Measurements from ENCODE around the gene FBXO42.

FBXO42 gene

DNA sequence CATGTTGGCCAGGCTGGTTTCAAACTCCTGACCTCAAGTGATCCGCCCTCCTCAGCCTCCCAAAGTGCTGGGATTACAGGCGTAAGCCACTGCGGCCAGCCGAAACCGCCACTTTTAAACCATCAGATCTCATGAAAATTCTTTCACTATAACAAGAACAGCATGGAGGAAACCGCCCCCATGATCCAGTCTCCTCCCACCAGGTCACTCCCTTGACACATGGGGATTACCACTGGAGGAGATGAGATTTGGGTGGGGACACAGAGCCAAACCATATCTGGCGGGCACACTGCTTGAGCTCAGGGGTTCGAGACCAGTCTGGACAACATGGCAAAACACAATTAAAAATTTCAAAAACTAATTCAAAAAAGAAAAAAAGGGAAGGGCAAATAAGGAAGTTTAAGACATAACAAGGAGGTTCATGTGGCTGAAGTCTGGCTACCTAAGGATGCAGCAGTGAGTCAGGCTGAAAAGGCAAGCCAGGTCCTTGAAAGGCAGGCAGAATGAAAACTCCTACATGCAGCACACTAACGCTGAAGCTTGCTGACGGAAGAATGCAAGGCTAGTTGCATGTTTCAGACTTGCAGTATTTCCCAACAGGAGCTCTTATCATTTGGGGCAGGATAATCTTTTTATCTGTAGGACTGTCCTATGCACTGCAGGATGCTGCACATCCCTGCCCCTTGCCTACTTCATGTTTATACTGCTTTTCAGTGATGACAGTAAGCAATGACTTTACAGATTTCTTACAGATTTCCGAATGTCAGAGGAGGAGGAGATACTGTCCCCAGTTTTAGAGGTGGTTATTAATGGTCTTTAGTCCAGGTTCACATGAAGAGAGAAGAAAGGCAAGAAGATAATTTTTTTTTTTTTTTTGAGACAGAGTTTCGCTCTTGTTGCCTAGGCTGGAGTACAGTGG, 49.3 kb downstream of the FBXO42 start:
- H3K36me3 ChIP-seq (ENCODE audit: insufficient read depth, low read length), result peaks cover 38% of the 10 kb centered on the region
- no peak overlapping the region for H3K4me3 ChIP-seq (ENCODE audit: low read length)
- H3K4me1 ChIP-seq (ENCODE audit: control insufficient read depth, insufficient read depth, low read length), result no peaks in the 10 kb centered on the region
- H3K9me3 ChIP-seq (replicated peaks; ENCODE audit: low read length), result no peaks in the 10 kb centered on the region
- H3K4me2 ChIP-seq (ENCODE audit: low read length), result no peak overlapping the region
- H3K27me3 ChIP-seq (ENCODE audit: control insufficient read depth, insufficient read depth, low read length), result no peaks in the 10 kb centered on the region
- no peak overlapping the region for H3K9ac ChIP-seq (ENCODE audit: low read depth, low read length)

DNA sequence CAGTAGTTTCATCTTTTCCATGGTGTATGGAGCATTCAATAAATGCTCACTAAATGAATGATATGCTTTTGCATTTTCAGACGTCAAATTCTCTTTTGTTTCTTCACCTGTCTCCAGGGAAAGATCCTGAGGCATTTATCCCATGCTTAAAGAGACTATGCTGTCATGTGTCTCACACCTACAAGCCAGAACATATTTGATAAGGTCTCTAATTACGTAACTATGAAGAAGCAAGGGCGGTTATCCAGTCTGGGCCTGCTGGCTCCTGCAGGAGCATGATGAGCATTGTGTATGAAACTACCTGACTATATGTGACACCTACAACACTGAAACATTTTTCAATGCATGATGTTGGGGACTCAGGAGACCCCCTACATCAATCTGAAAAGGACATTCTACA, 51.8 kb downstream of the FBXO42 start:
- no peaks in the 10 kb centered on the region for H3K9me3 ChIP-seq (replicated peaks; ENCODE audit: low read length)
- no peak overlapping the region for H3K4me3 ChIP-seq (ENCODE audit: low read length)
- peaks cover 35% of the 10 kb centered on the region for H3K36me3 ChIP-seq (ENCODE audit: insufficient read depth, low read length)
- no peak overlapping the region for H3K4me2 ChIP-seq (ENCODE audit: low read length)
- H3K4me1 ChIP-seq (ENCODE audit: control insufficient read depth, insufficient read depth, low read length), result no peaks in the 10 kb centered on the region
- H3K9ac ChIP-seq (ENCODE audit: low read depth, low read length), result no peak overlapping the region
- no peaks in the 10 kb centered on the region for H3K27me3 ChIP-seq (ENCODE audit: control insufficient read depth, insufficient read depth, low read length)

DNA sequence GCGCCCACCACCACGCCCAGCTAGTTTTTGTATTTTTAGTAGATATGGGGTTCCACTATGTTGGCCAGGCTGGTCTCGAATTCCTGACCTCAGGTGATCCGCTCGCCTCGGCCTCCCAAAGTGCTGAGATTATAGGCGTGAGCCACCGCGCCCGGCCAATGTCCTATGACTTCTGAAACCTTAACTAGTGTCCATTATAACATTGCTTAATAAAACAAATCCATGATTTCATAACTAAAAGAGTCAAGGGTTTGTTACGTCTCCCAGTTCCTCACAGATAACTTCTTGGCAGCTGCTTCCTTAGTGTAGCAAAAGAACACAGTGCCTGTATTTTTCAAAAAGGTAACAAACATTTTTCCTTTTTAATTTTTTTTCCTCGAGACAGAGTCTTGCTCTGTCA, 53.6 kb downstream of the FBXO42 start:
- no peak overlapping the region for H3K4me3 ChIP-seq (ENCODE audit: low read length)
- no peak overlapping the region for H3K4me2 ChIP-seq (ENCODE audit: low read length)
- peaks cover 33% of the 10 kb centered on the region for H3K36me3 ChIP-seq (ENCODE audit: insufficient read depth, low read length)
- no peaks in the 10 kb centered on the region for H3K9me3 ChIP-seq (replicated peaks; ENCODE audit: low read length)
- H3K4me1 ChIP-seq (ENCODE audit: control insufficient read depth, insufficient read depth, low read length), result no peaks in the 10 kb centered on the region
- H3K9ac ChIP-seq (ENCODE audit: low read depth, low read length), result no peak overlapping the region
- H3K27me3 ChIP-seq (ENCODE audit: control insufficient read depth, insufficient read depth, low read length), result no peaks in the 10 kb centered on the region

DNA sequence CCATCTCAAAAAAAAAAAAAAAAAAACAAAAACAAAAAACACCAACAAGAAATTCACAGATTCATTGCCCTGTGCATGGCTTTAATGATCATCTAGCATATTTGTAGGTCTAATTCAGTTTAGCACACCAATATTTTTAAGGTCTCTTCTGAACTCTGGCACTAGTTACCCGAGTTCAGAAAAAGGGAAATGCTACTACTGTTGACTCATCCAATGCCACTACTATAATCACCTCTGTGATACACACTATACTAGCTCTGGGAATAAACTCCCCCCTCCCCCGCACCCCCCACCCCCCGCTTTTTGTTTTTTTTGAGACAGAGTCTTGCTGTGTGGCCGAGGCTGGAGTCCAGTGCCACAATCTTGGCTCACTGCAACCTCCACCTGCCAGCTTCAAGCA, 55.6 kb downstream of the FBXO42 start:
- Histone ChIP-seq H3K4me2 (ENCODE audit: low read length) (no peak overlapping the region), H3K9ac (ENCODE audit: low read depth, low read length) (no peak overlapping the region), H3K4me3 (ENCODE audit: low read length) (no peak overlapping the region), H3K4me1 (ENCODE audit: control insufficient read depth, insufficient read depth, low read length) (no peaks in the 10 kb centered on the region), H3K9me3 (replicated peaks; ENCODE audit: low read length) (no peaks in the 10 kb centered on the region), H3K36me3 (ENCODE audit: insufficient read depth, low read length) (peaks cover 27% of the 10 kb centered on the region), H3K27me3 (ENCODE audit: control insufficient read depth, insufficient read depth, low read length) (no peaks in the 10 kb centered on the region)

DNA sequence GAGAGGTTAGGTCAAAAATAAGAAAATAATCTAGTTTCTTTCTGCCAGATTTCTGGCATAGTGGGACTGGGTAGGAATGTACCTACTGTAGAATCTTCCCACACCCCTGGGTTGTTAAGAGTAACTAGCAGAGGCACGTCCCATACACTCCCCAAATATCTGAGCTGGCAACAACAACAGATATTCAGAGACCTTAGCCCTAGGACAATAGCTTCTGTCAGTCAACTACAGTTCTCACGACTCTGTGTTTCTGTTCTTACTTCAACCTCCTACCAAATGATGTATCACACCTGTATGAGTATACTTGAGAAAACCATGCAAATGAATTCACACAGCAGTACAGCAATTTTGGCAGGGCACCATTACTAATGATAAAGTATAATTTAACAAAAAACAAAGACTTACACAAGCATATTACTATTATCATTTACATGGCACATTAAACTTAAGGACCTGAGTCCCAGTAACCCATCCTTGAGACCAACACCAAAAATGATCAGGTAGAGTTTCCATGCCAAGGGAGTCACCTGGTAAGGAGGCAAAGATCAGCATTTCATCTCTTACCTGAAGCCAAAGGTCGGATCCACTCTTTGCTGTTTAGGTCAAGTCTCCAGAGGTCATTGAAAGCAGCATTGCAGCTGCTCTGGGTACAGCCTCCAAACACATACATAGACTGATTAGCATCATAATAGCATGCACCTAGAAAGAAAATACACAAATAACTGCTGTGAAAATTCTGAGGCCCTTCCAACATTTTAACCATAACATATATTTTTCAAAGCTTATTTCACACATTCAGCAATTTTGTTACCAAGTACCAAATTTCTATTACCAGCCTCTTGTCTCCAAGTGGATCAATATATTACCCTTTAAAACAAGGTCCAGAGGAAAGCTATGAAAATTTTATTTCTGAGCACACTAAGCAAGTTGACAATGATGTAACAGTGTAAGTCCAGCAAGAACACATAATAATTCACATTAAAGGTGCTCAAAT, 57.8 kb downstream of the FBXO42 start:
- no peaks in the 10 kb centered on the region for H3K27me3 ChIP-seq (ENCODE audit: control insufficient read depth, insufficient read depth, low read length)
- H3K9me3 ChIP-seq (replicated peaks; ENCODE audit: low read length), result no peaks in the 10 kb centered on the region
- H3K4me2 ChIP-seq (ENCODE audit: low read length), result no peak overlapping the region
- H3K9ac ChIP-seq (ENCODE audit: low read depth, low read length), result no peak overlapping the region
- H3K4me3 ChIP-seq (ENCODE audit: low read length), result no peak overlapping the region
- H3K36me3 ChIP-seq (ENCODE audit: insufficient read depth, low read length), result peaks cover 21% of the 10 kb centered on the region
- no peaks in the 10 kb centered on the region for H3K4me1 ChIP-seq (ENCODE audit: control insufficient read depth, insufficient read depth, low read length)

DNA sequence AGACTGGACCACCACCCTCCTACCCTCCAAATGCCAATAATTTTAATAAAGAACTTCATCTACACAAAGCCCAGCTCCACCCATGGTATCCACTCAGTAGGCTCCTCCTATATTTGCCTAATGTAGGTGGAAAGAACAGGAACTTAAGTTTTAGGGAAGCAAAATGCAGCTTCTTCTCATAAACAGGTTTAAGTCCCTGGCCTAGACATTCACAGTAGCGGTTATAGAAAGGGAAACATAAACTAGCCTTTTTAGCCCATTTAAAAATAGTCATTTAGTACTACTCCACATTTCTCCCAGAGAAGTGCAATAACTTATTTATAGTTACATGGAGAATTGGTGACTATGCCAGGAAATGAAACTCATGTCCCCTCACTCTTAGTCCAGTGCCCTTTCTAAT, 58.7 kb downstream of the FBXO42 start:
- Histone ChIP-seq H3K36me3 (ENCODE audit: insufficient read depth, low read length) (peaks cover 22% of the 10 kb centered on the region), H3K27me3 (ENCODE audit: control insufficient read depth, insufficient read depth, low read length) (no peaks in the 10 kb centered on the region), H3K4me2 (ENCODE audit: low read length) (no peak overlapping the region), H3K4me1 (ENCODE audit: control insufficient read depth, insufficient read depth, low read length) (no peaks in the 10 kb centered on the region), H3K9ac (ENCODE audit: low read depth, low read length) (no peak overlapping the region), H3K4me3 (ENCODE audit: low read length) (no peak overlapping the region), H3K9me3 (replicated peaks; ENCODE audit: low read length) (no peaks in the 10 kb centered on the region)

DNA sequence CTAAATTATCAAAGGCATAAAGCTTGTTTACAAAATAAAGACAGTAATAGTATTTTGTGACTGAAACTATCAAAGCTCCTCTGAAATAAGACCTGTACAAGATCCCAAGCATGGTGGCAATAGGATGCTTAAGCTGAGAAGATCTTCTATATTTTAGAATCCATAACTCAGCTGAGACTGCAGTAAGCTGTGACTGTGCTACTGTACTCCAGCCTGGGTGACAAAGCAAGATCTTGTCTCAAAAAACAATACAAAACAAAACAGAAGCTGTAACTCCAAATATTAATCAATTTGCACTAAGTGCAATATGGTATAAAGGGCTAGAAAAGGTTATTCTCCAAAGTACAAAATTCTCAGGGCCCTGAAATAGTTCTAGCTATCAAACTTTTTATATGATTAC, 59.5 kb downstream of the FBXO42 start:
- Histone ChIP-seq H3K4me3 (ENCODE audit: low read length) (no peak overlapping the region), H3K9me3 (replicated peaks; ENCODE audit: low read length) (no peaks in the 10 kb centered on the region), H3K4me2 (ENCODE audit: low read length) (no peak overlapping the region), H3K4me1 (ENCODE audit: control insufficient read depth, insufficient read depth, low read length) (no peaks in the 10 kb centered on the region), H3K9ac (ENCODE audit: low read depth, low read length) (no peak overlapping the region), H3K36me3 (ENCODE audit: insufficient read depth, low read length) (peaks cover 26% of the 10 kb centered on the region), H3K27me3 (ENCODE audit: control insufficient read depth, insufficient read depth, low read length) (no peaks in the 10 kb centered on the region)

DNA sequence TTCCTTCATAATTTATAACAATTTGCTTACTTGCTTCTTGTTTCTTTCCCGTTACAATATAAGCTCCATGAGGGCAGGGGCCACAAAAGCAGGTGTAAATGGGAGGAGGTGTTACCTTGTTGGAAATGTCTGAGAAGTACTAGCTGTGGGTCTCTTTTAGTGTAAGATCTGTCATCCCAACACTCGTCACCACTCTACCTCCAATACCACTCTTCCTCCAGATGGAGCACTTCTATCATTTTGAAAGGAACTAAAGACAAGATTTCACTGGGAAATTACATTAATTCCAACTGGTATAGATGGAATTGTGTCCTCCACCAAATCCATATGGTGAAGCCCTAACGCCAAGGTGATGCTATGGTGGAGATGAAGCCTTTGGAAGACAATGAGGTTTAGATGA, 62.3 kb downstream of the FBXO42 start:
- no peak overlapping the region for H3K4me3 ChIP-seq (ENCODE audit: low read length)
- H3K9ac ChIP-seq (ENCODE audit: low read depth, low read length), result no peak overlapping the region
- peaks cover 23% of the 10 kb centered on the region for H3K36me3 ChIP-seq (ENCODE audit: insufficient read depth, low read length)
- H3K4me1 ChIP-seq (ENCODE audit: control insufficient read depth, insufficient read depth, low read length), result no peaks in the 10 kb centered on the region
- H3K9me3 ChIP-seq (replicated peaks; ENCODE audit: low read length), result no peaks in the 10 kb centered on the region
- H3K27me3 ChIP-seq (ENCODE audit: control insufficient read depth, insufficient read depth, low read length), result no peaks in the 10 kb centered on the region
- H3K4me2 ChIP-seq (ENCODE audit: low read length), result no peak overlapping the region

DNA sequence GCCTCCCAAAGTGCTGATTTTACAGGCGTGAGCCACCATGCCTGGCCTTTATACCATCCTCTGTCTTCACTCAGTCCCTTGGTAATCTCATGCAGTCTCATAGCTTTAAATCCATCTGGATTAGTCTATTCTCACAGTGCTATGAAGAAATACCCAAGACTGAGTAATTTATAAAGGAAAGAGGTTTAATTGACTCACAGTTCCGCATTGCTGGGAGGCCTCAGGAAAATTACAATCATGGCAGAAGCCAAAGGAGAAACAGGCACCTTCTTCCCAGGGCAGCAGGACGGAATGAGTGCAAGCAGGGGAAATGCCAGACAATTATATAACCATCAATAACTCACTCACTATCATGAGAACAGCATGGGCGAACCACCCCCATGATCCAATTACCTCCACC, 66.2 kb downstream of the FBXO42 start:
- no peaks in the 10 kb centered on the region for H3K4me1 ChIP-seq (ENCODE audit: control insufficient read depth, insufficient read depth, low read length)
- H3K27me3 ChIP-seq (ENCODE audit: control insufficient read depth, insufficient read depth, low read length), result no peaks in the 10 kb centered on the region
- no peaks in the 10 kb centered on the region for H3K9me3 ChIP-seq (replicated peaks; ENCODE audit: low read length)
- H3K36me3 ChIP-seq (ENCODE audit: insufficient read depth, low read length), result peaks cover 7% of the 10 kb centered on the region
- no peak overlapping the region for H3K4me3 ChIP-seq (ENCODE audit: low read length)
- H3K4me2 ChIP-seq (ENCODE audit: low read length), result no peak overlapping the region
- H3K9ac ChIP-seq (ENCODE audit: low read depth, low read length), result no peak overlapping the region

DNA sequence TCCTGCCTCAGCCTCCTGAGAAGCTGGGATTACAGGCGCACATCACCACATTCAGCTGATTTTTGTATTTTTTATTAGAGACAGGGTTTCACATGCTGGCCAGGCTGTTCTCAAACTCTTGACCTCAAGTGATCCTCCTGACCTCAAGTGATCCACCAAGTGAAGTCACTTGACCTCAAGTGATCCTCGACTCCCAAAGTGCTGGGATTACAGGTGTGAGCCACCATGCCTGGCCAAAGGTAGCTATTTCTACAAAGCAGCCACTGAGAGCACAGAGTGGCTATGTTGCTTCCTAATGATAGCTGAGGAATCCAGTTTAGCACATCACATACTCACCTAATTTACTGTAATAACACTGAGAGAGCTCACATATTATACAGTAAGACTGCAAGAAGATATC, 70.5 kb downstream of the FBXO42 start:
- Histone ChIP-seq H3K4me3 (ENCODE audit: low read length) (no peak overlapping the region), H3K36me3 (ENCODE audit: insufficient read depth, low read length) (no peaks in the 10 kb centered on the region), H3K4me1 (ENCODE audit: control insufficient read depth, insufficient read depth, low read length) (peaks cover 4% of the 10 kb centered on the region), H3K9me3 (replicated peaks; ENCODE audit: low read length) (no peaks in the 10 kb centered on the region), H3K4me2 (ENCODE audit: low read length) (no peak overlapping the region), H3K9ac (ENCODE audit: low read depth, low read length) (no peak overlapping the region), H3K27me3 (ENCODE audit: control insufficient read depth, insufficient read depth, low read length) (no peaks in the 10 kb centered on the region)

DNA sequence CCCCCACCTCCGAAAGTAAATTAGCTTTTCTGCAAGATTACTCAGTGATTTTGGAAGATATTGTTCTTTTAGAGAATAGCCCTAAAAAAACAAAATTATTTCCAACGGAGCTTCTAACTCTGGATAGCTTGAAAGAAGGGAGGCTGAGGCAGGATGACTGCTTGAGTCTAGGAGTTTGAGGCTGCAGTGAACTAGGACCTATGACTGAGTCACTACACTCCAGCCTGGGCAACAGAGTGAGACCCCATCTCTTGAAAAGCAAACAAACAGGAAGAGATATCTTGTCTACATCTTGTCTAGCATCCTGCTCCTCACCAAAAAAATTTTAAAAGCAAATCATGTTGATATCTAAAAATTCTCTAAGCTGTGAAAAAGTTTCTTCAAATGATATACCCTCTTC, 73.1 kb downstream of the FBXO42 start:
- Histone ChIP-seq H3K4me1 (ENCODE audit: control insufficient read depth, insufficient read depth, low read length) (peaks cover 4% of the 10 kb centered on the region), H3K4me2 (ENCODE audit: low read length) (no peak overlapping the region), H3K9ac (ENCODE audit: low read depth, low read length) (no peak overlapping the region), H3K4me3 (ENCODE audit: low read length) (no peak overlapping the region), H3K27me3 (ENCODE audit: control insufficient read depth, insufficient read depth, low read length) (no peaks in the 10 kb centered on the region), H3K36me3 (ENCODE audit: insufficient read depth, low read length) (no peaks in the 10 kb centered on the region), H3K9me3 (replicated peaks; ENCODE audit: low read length) (no peaks in the 10 kb centered on the region)
